Thyroid gland (tissue), 4 donors: ENCODE results near the gene FASTKD3.

Experiments used
- CTCF ChIP-seq, 6 experiments: fragments of 200-600 bp in 3 of 6; fragments of 450-650 bp in 3 of 6; sonication (generic) in 3 of 6; IDR thresholded peaks; one replicate each; pipeline ENCODE4 v1.5.1; 2016 to 2019; ENCODE audit warnings: antibody characterized with exemption in 6 of 6, mild to moderate bottlenecking in 2 of 6, inconsistent platforms in 1 of 6, moderate library complexity in 1 of 6
- POLR2A ChIP-seq, 2 donors: fragments of 450-650 bp; IDR thresholded peaks; one replicate each; pipeline ENCODE4 v1.6.1; 2017; ENCODE audit warnings: antibody characterized with exemption in 2 of 2, mild to moderate bottlenecking in 2 of 2, moderate library complexity in 1 of 2

GRCh38 chr5:7882926-7883325, 14.1 kb upstream of the FASTKD3 start:
- no peak for TF ChIP-seq POLR2A (IDR thresholded peaks at IDR 0.05)
- TF ChIP-seq CTCF (IDR thresholded peaks at IDR 0.05) = peak in 1 of 6 experiments; percentile 5
